Vagina (tissue), 2 donors: ENCODE results near the gene CCT8L2. TPM values are rescaled to one million over a fixed set of nuclear protein-coding genes. Genes with fewer than 3 reads are reported as not detected.
"Not testable (repeated sequence)": the region's sequence is repeated elsewhere in the genome, so short reads cannot be mapped to it uniquely, and the experiment has no call there.

Experiments used
- DNase-seq, 2 donors: peaks; one replicate each; pipeline ENCODE4 v3.0.0-alpha.2; 2017; ENCODE audit errors: extremely low spot score in 2 of 2
- H3K27ac ChIP-seq: fragments of 200-600 bp; sonication (generic); one replicate; pipeline ENCODE4 v1.5.1; 2019
- H3K27me3 ChIP-seq: fragments of 200-600 bp; sonication (generic); one replicate; pipeline ENCODE4 v1.5.1; 2019
- H3K36me3 ChIP-seq, 2 donors: fragments of 200-600 bp; sonication (generic); one replicate each; pipeline ENCODE4 v1.5.1; 2017 to 2019
- H3K4me1 ChIP-seq: fragments of 200-600 bp; sonication (generic); one replicate; pipeline ENCODE4 v1.5.1; 2019
- H3K4me3 ChIP-seq, 2 donors: fragments of 200-600 bp; sonication (generic); 1 replicate in 1 of 2; 2 replicates in 1 of 2; pipeline ENCODE4 v1.5.1; 2016 to 2019
- H3K9me3 ChIP-seq: fragments of 200-600 bp; sonication (generic); one replicate; pipeline ENCODE4 v1.5.1; 2019
- POLR2A ChIP-seq, 2 donors: fragments of 450-650 bp; IDR thresholded peaks; one replicate each; pipeline ENCODE4 v1.6.1; 2017; ENCODE audit warnings: antibody characterized with exemption in 2 of 2, mild to moderate bottlenecking in 2 of 2, moderate library complexity in 2 of 2
- POLR2AphosphoS5 ChIP-seq, 2 donors: sonication (generic); formaldehyde crosslinking; IDR thresholded peaks; one replicate each; pipeline ENCODE4 v1.9.0; 2017; ENCODE audit warnings: antibody characterized with exemption in 2 of 2, mild to moderate bottlenecking in 2 of 2, low read depth in 1 of 2; ENCODE audit not compliant: insufficient read depth in 1 of 2
- intact Hi-C: fragments of 100-400 bp; cut with DNase I; formaldehyde crosslinking; loops from one replicate; pipeline ENCODE4 v1.15.1; 2023
- total RNA-seq: library from RNA; depleted of rRNA; stranded (reverse); fragments of >200 nt; gene quantifications from one replicate; pipeline ENCODE4 v1.2.3, GENCODE V29; 2016
- TF ChIP-seq, protein P1 (sequence below), 3 experiments: fragments of 450-650 bp in 2 of 3; fragments of 200-600 bp in 1 of 3; sonication (generic) in 1 of 3; IDR thresholded peaks; one replicate each; pipeline ENCODE4 v1.5.1; 2017 to 2019; ENCODE audit warnings: antibody characterized with exemption in 3 of 3, mild to moderate bottlenecking in 2 of 3, moderate library complexity in 2 of 3

Gene CCT8L2
- total RNA-seq, 1 donor from 2014 or later, result not detected

DNA sequence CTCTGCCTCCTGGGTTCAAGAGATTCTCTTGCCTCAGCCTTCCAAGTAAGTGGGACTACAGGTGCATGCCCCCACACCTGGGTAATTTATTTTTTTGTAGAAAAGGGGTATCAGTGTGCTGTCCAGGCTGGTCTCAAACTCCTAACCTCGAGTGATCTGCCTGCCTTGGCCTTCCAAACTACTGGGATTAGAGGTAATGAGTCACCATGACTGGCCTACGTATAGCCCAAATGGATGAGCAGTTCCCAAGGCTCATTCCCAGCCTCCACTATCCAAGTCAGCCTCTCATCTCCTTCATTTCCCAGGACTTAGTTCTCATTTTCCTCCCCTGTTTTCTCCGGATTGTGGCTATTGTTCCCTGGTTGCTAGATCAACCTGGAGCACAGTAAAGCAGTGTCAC lies 5.6 kb downstream of the CCT8L2 start:
- no peak overlapping the region for H3K4me3 ChIP-seq
- H3K9me3 ChIP-seq, result no peaks in the 10 kb centered on the region
- no peaks in the 10 kb centered on the region for H3K27me3 ChIP-seq
- no peaks in the 10 kb centered on the region for H3K4me1 ChIP-seq
- H3K27ac ChIP-seq, result no peak overlapping the region
- H3K36me3 ChIP-seq, result no peaks in the 10 kb centered on the region
- DNase-seq, result no peak
- TF ChIP-seq POLR2A (IDR thresholded peaks at IDR 0.05) (no peak), POLR2AphosphoS5 (IDR thresholded peaks at IDR 0.05; ENCODE audit: insufficient read depth in 1 of 2, low read depth in 1 of 2) (no peak)
- TF ChIP-seq, protein P1, sequence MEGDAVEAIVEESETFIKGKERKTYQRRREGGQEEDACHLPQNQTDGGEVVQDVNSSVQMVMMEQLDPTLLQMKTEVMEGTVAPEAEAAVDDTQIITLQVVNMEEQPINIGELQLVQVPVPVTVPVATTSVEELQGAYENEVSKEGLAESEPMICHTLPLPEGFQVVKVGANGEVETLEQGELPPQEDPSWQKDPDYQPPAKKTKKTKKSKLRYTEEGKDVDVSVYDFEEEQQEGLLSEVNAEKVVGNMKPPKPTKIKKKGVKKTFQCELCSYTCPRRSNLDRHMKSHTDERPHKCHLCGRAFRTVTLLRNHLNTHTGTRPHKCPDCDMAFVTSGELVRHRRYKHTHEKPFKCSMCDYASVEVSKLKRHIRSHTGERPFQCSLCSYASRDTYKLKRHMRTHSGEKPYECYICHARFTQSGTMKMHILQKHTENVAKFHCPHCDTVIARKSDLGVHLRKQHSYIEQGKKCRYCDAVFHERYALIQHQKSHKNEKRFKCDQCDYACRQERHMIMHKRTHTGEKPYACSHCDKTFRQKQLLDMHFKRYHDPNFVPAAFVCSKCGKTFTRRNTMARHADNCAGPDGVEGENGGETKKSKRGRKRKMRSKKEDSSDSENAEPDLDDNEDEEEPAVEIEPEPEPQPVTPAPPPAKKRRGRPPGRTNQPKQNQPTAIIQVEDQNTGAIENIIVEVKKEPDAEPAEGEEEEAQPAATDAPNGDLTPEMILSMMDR (IDR thresholded peaks at IDR 0.05), result no peak
- intact Hi-C loops, result no loop called here

DNA sequence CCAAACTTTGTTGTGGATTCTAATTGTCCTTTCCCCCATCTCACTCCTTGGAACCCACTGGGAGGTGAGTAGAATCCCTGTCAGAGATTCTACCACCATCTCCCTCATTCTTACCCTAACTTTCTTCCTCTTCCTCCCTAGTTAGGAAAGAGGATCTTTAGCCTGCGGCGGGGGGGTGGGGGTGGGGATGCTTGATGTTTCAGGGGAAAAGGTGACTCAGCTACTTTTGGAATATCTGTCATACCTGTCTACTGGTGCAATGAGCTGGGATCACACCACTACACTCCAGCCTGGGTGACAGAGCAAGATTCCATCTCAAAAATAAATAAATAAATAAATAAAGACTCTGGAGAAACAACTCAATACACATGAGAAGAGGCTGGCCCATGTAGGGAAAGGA lies 6.4 kb downstream of the CCT8L2 start:
- H3K27me3 ChIP-seq, result no peaks in the 10 kb centered on the region
- no peaks in the 10 kb centered on the region for H3K36me3 ChIP-seq
- H3K4me1 ChIP-seq, result no peaks in the 10 kb centered on the region
- no peak for DNase-seq
- H3K4me3 ChIP-seq, result no peak overlapping the region
- H3K27ac ChIP-seq, result no peak overlapping the region
- no peak for TF ChIP-seq POLR2A (IDR thresholded peaks at IDR 0.05)
- TF ChIP-seq POLR2AphosphoS5 (IDR thresholded peaks at IDR 0.05; ENCODE audit: insufficient read depth in 1 of 2, low read depth in 1 of 2), result no peak
- TF ChIP-seq, protein P1 (IDR thresholded peaks at IDR 0.05), result no peak
- intact Hi-C loops, result no loop called here
- no peaks in the 10 kb centered on the region for H3K9me3 ChIP-seq

DNA sequence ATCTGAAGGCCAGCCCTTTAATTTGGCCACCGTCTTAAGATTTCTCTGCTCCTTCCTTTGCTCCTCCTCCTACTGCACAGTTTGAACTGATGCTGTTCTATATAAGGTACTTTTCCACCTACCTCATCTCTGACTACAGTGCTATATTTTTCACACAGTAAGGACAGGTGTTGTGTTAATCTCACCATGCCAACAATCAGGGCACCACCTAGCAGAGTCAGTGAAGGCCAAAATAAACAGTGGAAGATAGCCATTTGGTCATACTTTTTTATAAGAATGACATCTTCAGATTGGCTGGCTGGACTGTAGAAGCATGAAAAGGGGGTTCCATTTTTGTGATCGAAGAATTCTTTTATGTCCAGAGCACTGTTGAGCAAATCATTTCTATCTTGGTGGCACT lies 11.7 kb downstream of the CCT8L2 start:
- DNase-seq, H3K27me3 ChIP-seq, H3K9me3 ChIP-seq, H3K4me3 ChIP-seq, H3K36me3 ChIP-seq, intact Hi-C loops, H3K27ac ChIP-seq, H3K4me1 ChIP-seq: not testable (repeated sequence)

DNA sequence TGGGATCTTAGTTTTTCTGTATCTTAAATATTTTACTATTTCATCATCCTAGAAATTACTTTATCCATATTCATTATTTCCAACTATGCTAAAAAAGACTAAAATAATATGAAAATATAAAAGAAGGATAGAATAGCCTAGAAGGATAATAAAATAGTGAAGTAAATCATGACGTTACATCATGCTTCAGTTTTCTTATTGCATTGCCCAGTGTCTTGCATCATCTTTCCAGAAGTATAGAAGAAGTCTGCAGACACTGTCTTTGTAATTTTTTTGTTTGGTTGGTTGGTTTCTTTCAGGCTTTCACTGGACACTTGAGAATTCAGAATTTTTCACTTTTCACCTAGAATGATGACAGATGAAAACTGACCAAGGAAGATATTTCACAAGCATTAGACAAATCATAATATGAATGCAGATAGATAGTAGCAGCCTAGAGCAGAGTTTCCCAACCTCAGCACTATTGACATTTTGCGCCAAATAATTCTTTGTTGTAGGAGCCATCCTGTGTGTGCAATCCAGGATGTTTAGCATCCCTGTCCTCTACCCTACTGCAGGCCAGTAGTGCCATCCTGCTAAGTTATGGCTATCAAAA lies 23.3 kb downstream of the CCT8L2 start:
- H3K4me3 ChIP-seq, H3K27me3 ChIP-seq, H3K27ac ChIP-seq, H3K9me3 ChIP-seq, H3K4me1 ChIP-seq, H3K36me3 ChIP-seq, DNase-seq, intact Hi-C loops: not testable (repeated sequence)

DNA sequence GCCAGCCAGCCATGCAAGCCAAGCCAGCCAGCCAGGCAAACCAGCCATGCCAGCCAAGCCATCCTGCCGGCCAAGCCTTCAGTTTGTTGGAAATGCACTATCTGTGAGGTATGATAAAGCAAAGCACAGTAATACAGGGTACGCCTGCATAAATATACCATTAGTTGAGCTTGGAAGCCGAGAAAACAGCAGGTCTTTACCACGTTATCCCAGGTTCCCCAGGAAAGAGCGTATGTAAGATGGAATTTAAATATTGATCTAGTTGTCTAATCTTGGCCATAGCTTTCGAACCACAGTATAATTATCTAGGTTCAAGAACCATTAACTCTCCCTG lies 24.2 kb downstream of the CCT8L2 start:
- TF ChIP-seq POLR2A (IDR thresholded peaks at IDR 0.05), result no peak
- Histone ChIP-seq H3K36me3 (no peaks in the 10 kb centered on the region), H3K4me1 (no peaks in the 10 kb centered on the region), H3K27me3 (no peaks in the 10 kb centered on the region), H3K9me3 (no peaks in the 10 kb centered on the region), H3K27ac (no peak overlapping the region), H3K4me3 (no peak overlapping the region)
- intact Hi-C loops, result no loop called here
- no peak for DNase-seq

DNA sequence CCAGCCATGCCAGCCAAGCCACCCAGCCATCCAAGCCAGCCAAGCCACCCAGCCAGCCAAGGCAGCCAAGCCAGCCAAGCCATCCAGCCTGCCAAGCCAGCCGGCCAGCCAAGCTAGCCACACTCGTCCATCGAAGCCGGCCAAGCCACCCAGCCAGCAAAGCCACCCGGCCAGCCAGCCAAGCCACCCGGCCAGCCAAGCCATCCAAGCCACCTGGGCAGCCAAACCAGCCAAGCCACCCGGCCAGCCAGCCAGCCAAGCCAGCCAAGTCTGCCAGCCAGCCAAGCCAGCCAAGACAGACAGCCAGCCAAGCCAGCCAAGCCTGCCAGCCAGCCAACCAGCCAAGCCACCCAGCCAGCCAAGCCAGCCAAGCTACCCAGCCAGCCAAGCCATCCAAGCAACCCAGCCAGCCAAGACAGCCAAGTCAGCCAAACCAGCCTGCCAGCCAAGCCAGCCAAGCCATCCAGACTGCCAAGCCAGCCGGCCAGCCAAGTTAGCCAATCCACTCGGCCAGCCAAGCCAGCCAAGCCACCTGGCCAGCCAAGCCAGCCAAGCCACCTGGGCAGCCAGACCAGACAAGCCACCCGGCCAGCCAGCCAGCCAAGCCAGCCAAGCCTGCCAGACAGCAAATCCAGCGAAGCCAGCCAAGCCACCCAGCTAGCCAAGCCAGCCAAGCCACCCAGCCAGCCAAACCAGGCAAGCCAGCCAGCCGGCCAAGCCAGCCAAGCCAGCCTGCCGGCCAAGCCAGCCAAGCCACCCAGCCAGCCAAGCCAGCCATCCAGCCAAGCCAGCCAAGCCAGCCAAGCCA lies 24.8 kb downstream of the CCT8L2 start:
- H3K27ac ChIP-seq, H3K4me3 ChIP-seq, H3K4me1 ChIP-seq, DNase-seq, H3K27me3 ChIP-seq, H3K36me3 ChIP-seq, intact Hi-C loops, H3K9me3 ChIP-seq: not testable (repeated sequence)

DNA sequence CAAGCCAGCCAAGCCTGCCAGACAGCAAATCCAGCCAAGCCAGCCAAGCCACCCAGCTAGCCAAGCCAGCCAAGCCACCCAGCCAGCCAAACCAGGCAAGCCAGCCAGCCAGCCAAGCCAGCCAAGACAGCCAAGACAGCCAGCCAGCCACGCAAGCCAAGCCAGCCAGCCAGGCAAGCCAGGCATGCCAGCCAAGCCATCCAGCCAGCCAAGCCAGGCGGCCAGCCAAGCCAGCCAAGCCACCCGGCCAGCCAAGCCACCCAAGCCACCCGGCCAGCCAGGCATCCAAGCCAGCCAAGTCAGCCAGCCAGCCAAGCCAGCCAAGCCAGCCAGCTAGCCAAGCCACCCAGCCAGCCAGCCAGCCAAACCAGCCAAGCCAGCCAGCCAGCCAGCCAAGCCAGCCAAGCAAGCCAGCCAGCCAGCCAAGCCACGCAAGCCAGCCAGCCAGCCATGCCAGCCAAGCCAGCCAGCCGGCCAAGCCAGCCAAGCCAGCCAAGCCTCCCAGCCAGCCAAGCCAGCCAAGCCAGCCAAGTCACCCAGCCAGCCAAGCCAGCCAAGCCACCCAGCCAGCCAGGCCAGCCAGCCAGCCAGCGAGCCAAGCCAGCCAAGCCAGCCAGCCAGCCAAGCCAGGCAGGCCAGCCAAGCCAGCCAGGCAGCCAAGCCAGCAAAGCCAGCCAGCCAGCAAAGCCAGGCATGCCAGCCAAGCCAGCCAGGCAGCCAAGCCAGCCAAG lies 26.0 kb downstream of the CCT8L2 start:
- H3K4me1 ChIP-seq, DNase-seq, H3K4me3 ChIP-seq, H3K9me3 ChIP-seq, H3K27ac ChIP-seq, H3K36me3 ChIP-seq, intact Hi-C loops, H3K27me3 ChIP-seq: not testable (repeated sequence)

GRCh38 chr22:16565585-16566420 lies 26.8 kb downstream of the CCT8L2 start:
- H3K27ac ChIP-seq, H3K9me3 ChIP-seq, H3K36me3 ChIP-seq, H3K4me3 ChIP-seq, H3K4me1 ChIP-seq, H3K27me3 ChIP-seq, intact Hi-C loops, DNase-seq: not testable (repeated sequence)

DNA sequence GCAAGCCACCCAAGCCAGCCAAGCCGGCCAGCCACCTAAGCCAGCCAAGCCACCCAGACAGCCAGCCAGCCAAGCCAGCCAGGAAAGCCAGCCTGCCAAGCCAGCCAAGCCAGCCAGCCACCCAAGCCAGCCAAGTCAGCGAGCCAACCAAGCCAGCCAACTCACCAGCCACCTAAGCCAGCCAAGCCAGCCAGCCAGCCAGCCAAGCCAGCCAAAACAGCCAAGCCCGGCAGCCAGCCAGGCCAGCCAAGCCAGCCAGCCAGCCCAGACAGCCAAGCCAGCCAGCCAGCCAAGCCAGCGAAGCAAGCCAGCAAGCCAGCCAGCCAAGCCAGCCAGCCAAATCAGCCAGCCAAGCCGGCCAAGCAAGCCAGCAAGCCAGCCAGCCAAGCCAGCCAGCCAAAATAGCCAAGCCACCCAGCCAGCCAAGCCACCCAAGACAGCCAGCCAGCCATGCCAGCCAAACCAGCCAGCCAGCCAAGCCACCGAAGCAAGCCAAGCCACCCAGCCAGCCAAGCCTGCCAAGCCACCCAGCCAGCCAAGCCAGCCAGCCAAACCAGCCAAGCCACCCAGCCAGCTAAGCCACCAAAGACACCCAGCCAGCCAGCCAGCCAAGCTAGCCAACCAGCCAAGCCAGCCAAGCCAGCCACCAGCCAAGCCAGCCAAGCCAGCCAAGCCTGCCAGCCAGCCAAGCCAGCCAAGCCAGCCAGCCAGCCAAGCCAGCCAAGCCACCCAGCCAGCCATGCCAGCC lies 27.6 kb downstream of the CCT8L2 start:
- H3K4me1 ChIP-seq, H3K27ac ChIP-seq, H3K27me3 ChIP-seq, intact Hi-C loops, H3K9me3 ChIP-seq, H3K36me3 ChIP-seq, DNase-seq, H3K4me3 ChIP-seq: not testable (repeated sequence)
